Ovary (tissue), 9 donors: ENCODE data around the gene IL23A. TPM values are rescaled to one million over a fixed set of nuclear protein-coding genes. Genes with fewer than 3 reads are reported as not detected.

Experiments
- DNase-seq, 5 donors: peaks; one replicate each; pipeline ENCODE4 v3.0.0-alpha.2; 2019 to 2020
- H3K27ac ChIP-seq, 2 donors: fragments of 200-600 bp; one replicate each; pipeline versions ENCODE4 v1.5.1 to v1.8.0; 2019 to 2022
- H3K27me3 ChIP-seq: fragments of 200-600 bp; one replicate; pipeline ENCODE4 v1.8.0; 2022
- H3K36me3 ChIP-seq: fragments of 200-600 bp; sonication (generic); one replicate; pipeline ENCODE4 v1.5.1; 2019
- H3K4me1 ChIP-seq: one replicate; pipeline ENCODE4 v1.8.1; 2013; ENCODE audit warnings: mild to moderate bottlenecking, moderate library complexity; ENCODE audit not compliant: insufficient read depth
- H3K4me3 ChIP-seq: fragments of 200-600 bp; sonication (generic); one replicate; pipeline ENCODE4 v1.5.1; 2017
- H3K9me3 ChIP-seq, 2 donors: fragments of 200-600 bp in 1 of 2; sonication (generic) in 1 of 2; one replicate each; pipeline versions ENCODE4 v1.5.1 to v1.8.1; 2013 to 2019; ENCODE audit warnings: mild to moderate bottlenecking in 1 of 2, moderate library complexity in 1 of 2
- EP300 ChIP-seq: sonication (generic); formaldehyde crosslinking; IDR thresholded peaks from one replicate; pipeline ENCODE4 v1.6.1; 2017; ENCODE audit warnings: antibody characterized with exemption
- POLR2A ChIP-seq: fragments of 450-650 bp; IDR thresholded peaks from one replicate; pipeline ENCODE4 v1.6.1; 2017; ENCODE audit warnings: antibody characterized with exemption, mild to moderate bottlenecking, moderate library complexity
- WGBS, 3 donors: extraction: QIAGEN DNeasy Blood & Tissue Kit in 1 of 3; methylation state at CpG; one replicate each; pipeline versions ENCODE4 v1.1.5 to v1.1.7; 2013 to 2017; 5-methylcytosine and 5-hydroxymethylcytosine counted together
- intact Hi-C, 4 donors: fragments of 100-400 bp; cut with DNase I; formaldehyde crosslinking; loops; one replicate each; pipeline versions ENCODE4 v1.11.0 to v1.15.1; 2022 to 2023
- polyA plus RNA-seq, 2 donors: library from polyadenylated mRNA; stranded (reverse); fragments of 200-250 nt in 1 of 2; fragments of 350-450 nt in 1 of 2; fragmentation: Illumina TruSeq in 1 of 2; extraction: RNeasy Lipid Tissue Mini Kit (QIAGEN cat#74804) in 1 of 2; gene quantifications; one replicate each; pipeline ENCODE4 v1.2.3, GENCODE V29; 2013 to 2014
- total RNA-seq, 7 donors: library from RNA; depleted of rRNA in 2 of 7; stranded (reverse); fragments of >200 nt in 2 of 7; fragmentation: NEBNext Ultra II Directional in 3 of 7; extraction: Animal tissue kit (Norgen Biotek cat#: 25700) in 3 of 7; gene quantifications; one replicate each; pipeline versions ENCODE4 v1.1.0 to v1.2.4, GENCODE V29; 2016 to 2023
- TF ChIP-seq, protein P1 (sequence below), 3 donors: fragments of 450-650 bp in 2 of 3; fragments of 200-600 bp in 1 of 3; IDR thresholded peaks; one replicate each; pipeline versions ENCODE4 v1.5.1 to v1.8.0; 2016 to 2022; ENCODE audit warnings: antibody characterized with exemption in 3 of 3, mild to moderate bottlenecking in 1 of 3
- donor health status: DM: no; HTN: no; CAD: no; lungs with moderate emphysema.
- donor health status: DM: no; HTN: no; CAD: no.
- donor health status: Bipolar disorder and iron deficiency.
- donor health status: DM: yes; HTN: yes; CAD: no.
- donor health status: DM: no; HTN: no; CAD: no.
- donor health status: DM: yes; HTN: yes; CAD: no.

Gene IL23A
- total and polyA plus RNA-seq, 9 donors, result 0.16 to 0.35 (median 0.23) TPM; not detected in 6

DNA sequence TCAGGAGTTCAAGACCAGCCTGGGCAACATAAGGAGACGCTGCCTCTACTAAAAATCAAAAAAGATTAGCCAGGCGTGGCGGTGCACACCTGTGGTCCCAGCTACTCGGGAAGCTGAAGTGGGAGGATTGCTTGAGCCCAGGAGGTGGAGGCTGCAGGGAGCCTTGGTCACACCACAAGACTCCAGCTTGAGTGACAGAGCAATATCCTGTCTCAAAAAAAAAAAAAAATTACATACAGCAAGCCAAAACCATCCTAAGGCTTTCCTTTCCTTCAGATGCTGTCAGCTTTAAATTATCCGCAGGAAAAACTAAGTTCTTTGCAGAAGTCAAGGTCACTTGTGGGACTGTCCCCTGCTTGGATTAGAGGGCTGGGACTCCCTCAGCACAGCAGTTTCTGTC is 39.9 kb upstream of the IL23A start:
- no peaks in the 10 kb centered on the region for H3K9me3 ChIP-seq
- no peak for TF ChIP-seq POLR2A
- intact Hi-C loops, result loop anchor here in 1 of 4 donors (10.0 kb wide), 2 partner anchors 104 to 166 kb away; partner anchors contain the start of gene SPRYD4
- WGBS, 3 donors, result 49 to 60% (median 56%) methylated on average over 5 of the region's 5 CpGs
- peak overlapping the region; percentile 99 for H3K4me3 ChIP-seq
- no peak for DNase-seq
- no peaks in the 10 kb centered on the region for H3K27me3 ChIP-seq
- peaks cover 13% of the 10 kb centered on the region for H3K4me1 ChIP-seq
- peak overlapping the region in 1 of 2 donors; percentile 89 for H3K27ac ChIP-seq
- H3K36me3 ChIP-seq, result no peaks in the 10 kb centered on the region

DNA sequence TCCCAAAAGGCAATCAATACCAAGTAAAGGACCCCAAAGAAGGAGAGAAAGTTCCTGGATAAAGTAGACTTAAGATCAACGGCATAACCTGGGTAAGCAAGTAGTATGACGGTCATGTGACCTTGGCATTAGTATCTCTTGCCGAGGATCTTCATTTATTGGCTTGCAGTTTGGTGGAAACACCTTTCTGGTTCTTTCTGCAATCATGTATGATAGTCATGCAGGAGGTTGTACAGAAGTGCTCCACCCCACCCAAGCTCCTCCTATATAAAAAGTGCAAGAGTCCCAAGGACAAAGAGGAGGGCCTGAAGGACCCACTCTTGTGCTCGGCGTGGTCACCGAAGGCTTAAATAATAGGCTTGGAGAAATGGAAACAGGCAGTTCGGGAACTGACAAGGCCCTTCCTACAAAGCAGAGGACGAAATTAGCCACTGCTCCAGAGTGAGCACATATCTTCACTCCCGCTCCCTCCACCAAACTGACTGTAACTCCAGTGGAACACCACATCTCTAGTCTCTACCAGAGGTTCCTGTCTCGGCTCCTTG is 39.3 kb upstream of the IL23A start:
- H3K27ac ChIP-seq, result peak overlapping the region; percentile 31 to 89
- no peaks in the 10 kb centered on the region for H3K27me3 ChIP-seq
- TF ChIP-seq, protein P1, sequence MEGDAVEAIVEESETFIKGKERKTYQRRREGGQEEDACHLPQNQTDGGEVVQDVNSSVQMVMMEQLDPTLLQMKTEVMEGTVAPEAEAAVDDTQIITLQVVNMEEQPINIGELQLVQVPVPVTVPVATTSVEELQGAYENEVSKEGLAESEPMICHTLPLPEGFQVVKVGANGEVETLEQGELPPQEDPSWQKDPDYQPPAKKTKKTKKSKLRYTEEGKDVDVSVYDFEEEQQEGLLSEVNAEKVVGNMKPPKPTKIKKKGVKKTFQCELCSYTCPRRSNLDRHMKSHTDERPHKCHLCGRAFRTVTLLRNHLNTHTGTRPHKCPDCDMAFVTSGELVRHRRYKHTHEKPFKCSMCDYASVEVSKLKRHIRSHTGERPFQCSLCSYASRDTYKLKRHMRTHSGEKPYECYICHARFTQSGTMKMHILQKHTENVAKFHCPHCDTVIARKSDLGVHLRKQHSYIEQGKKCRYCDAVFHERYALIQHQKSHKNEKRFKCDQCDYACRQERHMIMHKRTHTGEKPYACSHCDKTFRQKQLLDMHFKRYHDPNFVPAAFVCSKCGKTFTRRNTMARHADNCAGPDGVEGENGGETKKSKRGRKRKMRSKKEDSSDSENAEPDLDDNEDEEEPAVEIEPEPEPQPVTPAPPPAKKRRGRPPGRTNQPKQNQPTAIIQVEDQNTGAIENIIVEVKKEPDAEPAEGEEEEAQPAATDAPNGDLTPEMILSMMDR (IDR thresholded peaks at IDR 0.05), result no peak
- TF ChIP-seq EP300 (no peak), POLR2A (no peak)
- H3K4me1 ChIP-seq, result peaks cover 13% of the 10 kb centered on the region
- H3K36me3 ChIP-seq, result no peaks in the 10 kb centered on the region
- peak overlapping the region; percentile 99 for H3K4me3 ChIP-seq
- H3K9me3 ChIP-seq, result no peaks in the 10 kb centered on the region
- WGBS, 3 donors, result 0 to 1% (median 1%) methylated on average over 10 of the region's 10 CpGs
- intact Hi-C loops, result loop anchor here in 1 of 4 donors (10.0 kb wide), 2 partner anchors 105 to 165 kb away; partner anchors contain the start of gene SPRYD4
- no peak for DNase-seq

DNA sequence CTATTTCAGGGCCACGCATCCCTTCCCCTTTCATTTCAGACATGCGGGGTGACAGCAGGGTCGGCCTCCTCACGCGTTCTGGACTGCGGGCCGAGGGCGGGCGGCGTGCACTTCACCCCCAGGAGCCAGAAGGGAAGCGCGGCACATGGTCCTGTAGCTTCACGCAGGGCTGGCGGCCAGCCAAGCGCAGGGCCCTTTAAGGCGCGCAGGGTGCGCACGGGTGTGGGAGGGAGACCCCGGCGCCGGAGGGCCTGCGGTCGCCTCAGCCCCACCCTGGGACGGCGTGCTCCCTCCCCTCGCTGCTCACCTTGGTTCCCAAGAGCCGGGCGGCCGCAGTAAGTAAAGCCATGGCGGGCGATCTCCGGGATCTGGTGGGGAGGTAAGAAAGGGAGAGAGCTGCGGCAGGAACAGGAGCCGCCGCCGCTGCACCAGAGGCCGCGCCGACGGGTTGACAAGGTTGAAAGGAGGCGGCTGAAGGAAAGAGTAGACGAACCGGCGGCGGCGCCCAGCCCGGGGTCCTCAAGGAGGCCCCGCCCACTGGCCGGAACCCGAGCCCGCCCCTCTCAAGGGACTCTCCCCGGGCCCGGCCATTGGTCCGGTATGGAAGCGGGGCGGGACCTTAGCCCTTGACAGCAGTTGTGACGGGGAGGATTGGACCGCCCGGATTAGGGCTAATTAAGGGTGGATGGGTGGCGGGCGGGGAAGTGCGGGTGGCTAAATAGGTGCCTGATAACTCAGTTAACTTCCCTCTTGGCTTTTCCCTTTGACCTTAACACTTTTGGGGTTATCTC is 38.6 kb upstream of the IL23A start, which contains the start of gene CS:
CS (minus strand) TSS at position 478 of the 791 bp plus-strand sequence; CDS start at position 349, 129 bp downstream.
- TF ChIP-seq, protein P1 (IDR thresholded peaks at IDR 0.05), result peak in 1 of 3 donors; percentile 17
- TF ChIP-seq POLR2A, result peak; percentile 42
- TF ChIP-seq EP300, result no peak
- Histone ChIP-seq H3K4me1 (peaks cover 13% of the 10 kb centered on the region), H3K36me3 (no peaks in the 10 kb centered on the region), H3K27me3 (no peaks in the 10 kb centered on the region), H3K9me3 (no peaks in the 10 kb centered on the region), H3K4me3 (peak within 1 kb of the TSS; percentile 99), H3K27ac (peak within 1 kb of the TSS; percentile 53 to 89)
- intact Hi-C loops, result loop anchor here in 1 of 4 donors (10.0 kb wide), 2 partner anchors 105 to 165 kb away; partner anchors contain the start of gene SPRYD4
- WGBS, 3 donors, result 0 to 1% (median 0%) methylated on average over 57 to 63 of the region's 63 CpGs
- peak; percentile 98 to 99 (median 99) for DNase-seq

DNA sequence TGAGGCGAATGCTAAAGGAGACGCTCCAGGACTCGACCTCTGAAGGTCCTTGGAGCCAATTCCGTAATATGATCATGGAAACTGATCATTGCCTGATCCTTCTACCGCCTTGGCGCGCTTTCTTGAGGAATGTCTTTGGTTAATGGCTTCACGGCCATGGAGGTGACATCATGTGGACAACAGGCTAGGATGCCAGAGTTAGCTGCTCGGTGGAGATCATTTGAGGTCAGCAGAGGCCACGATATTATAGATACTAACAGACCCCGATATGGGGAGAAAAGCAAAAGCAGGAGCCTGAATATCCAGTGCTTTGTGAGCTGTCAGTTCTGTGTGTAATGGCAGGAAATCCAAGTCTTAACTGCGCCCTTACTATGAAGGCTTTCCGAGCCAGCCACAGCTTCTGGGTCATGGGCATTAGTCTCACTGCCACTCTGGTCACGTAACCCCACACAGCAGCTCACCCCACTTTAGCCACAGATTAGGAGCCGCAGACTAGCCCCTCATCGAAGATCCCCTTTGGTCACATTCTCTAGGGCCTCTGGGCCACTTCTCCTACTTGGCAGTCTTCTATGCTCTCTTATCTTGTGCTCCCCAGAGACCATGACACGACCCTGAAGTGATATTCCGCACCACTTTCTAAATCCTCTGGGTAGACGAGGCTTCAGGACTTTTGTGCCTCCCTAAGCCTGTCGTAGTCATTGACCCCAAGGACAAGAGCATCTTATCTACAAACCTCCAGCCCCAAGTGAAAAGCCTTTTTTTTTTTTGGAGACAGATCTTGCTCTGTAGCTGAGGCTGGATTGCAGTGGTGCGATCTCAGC is 37.8 kb upstream of the IL23A start:
- intact Hi-C loops, result no loop called here
- WGBS, 3 donors, result 30 to 33% (median 31%) methylated on average over 21 of the region's 21 CpGs
- Histone ChIP-seq H3K4me1 (peaks cover 13% of the 10 kb centered on the region), H3K36me3 (no peaks in the 10 kb centered on the region), H3K27ac (peak overlapping the region; percentile 53 to 89), H3K27me3 (no peaks in the 10 kb centered on the region), H3K9me3 (no peaks in the 10 kb centered on the region), H3K4me3 (peak overlapping the region; percentile 99)
- DNase-seq, result peak in 1 of 5 donors; percentile 36
- TF ChIP-seq, protein P1 (IDR thresholded peaks at IDR 0.05), result no peak
- no peak for TF ChIP-seq POLR2A
- no peak for TF ChIP-seq EP300
